Neural progenitor cell (in vitro differentiated cells): ENCODE results near the gene MRPL51. TPM values are rescaled to one million over a fixed set of nuclear protein-coding genes. Genes with fewer than 3 reads are reported as not detected.

Experiments used
- DNase-seq: peaks from one replicate; pipeline ENCODE4 v3.0.0-alpha.2; 2016; ENCODE audit warnings: low spot score
- H2AFZ ChIP-seq: fragments of 200-600 bp; sonication (generic); replicated peaks from 2 replicates; pipeline ENCODE4 v1.6.1; 2016; ENCODE audit warnings: antibody characterized with exemption
- H3F3A ChIP-seq: fragments of 200-600 bp; sonication (generic); 2 replicates; pipeline ENCODE4 v1.6.1; 2016; ENCODE audit warnings: antibody characterized with exemption, low read depth
- H3K27ac ChIP-seq: fragments of 200-600 bp; sonication (generic); 2 replicates; pipeline ENCODE4 v1.5.1; 2016; ENCODE audit warnings: mild to moderate bottlenecking
- H3K27me3 ChIP-seq: fragments of 200-600 bp; sonication (generic); 2 replicates; pipeline ENCODE4 v1.6.1; 2016; ENCODE audit warnings: mild to moderate bottlenecking, moderate library complexity
- H3K36me3 ChIP-seq: fragments of 200-600 bp; sonication (generic); 2 replicates; pipeline ENCODE4 v1.5.1; 2016
- H3K4me1 ChIP-seq: fragments of 200-600 bp; sonication (generic); 2 replicates; pipeline ENCODE4 v1.6.1; 2016; ENCODE audit warnings: mixed run types
- H3K4me2 ChIP-seq: fragments of 200-600 bp; sonication (generic); 2 replicates; pipeline ENCODE4 v1.6.1; 2016
- H3K4me3 ChIP-seq: fragments of 200-600 bp; sonication (generic); 2 replicates; pipeline ENCODE4 v1.5.1; 2016
- H3K79me2 ChIP-seq: fragments of 200-600 bp; sonication (generic); 2 replicates; pipeline ENCODE4 v1.6.1; 2016; ENCODE audit warnings: low read depth
- H3K9ac ChIP-seq: fragments of 200-600 bp; sonication (generic); 2 replicates; pipeline ENCODE4 v1.6.1; 2016
- H3K9me3 ChIP-seq: fragments of 200-600 bp; sonication (generic); 2 replicates; pipeline ENCODE4 v1.5.1; 2016; ENCODE audit warnings: low read depth
- H4K20me1 ChIP-seq: fragments of 200-600 bp; sonication (generic); 2 replicates; pipeline ENCODE4 v1.6.1; 2016; ENCODE audit warnings: low read depth
- H3K27ac Mint-ChIP-seq: 3 replicates; pipeline ENCODE4 v1.8.0; 2021; ENCODE audit warnings: mixed read lengths
- H3K27me3 Mint-ChIP-seq: 2 replicates; pipeline ENCODE4 v1.8.0; 2022; ENCODE audit warnings: low read depth, mild to moderate bottlenecking, inconsistent platforms, moderate library complexity, mixed read lengths; ENCODE audit not compliant: insufficient read depth
- H3K36me3 Mint-ChIP-seq: 3 replicates; pipeline ENCODE4 v1.8.0; 2021; ENCODE audit warnings: mixed read lengths
- H3K4me1 Mint-ChIP-seq: 3 replicates; pipeline ENCODE4 v1.8.0; 2021; ENCODE audit warnings: mixed read lengths
- H3K4me3 Mint-ChIP-seq: 3 replicates; pipeline ENCODE4 v1.8.0; 2021; ENCODE audit warnings: mild to moderate bottlenecking, moderate library complexity, mixed read lengths
- H3K9me3 Mint-ChIP-seq: 3 replicates; pipeline ENCODE4 v1.8.0; 2020; ENCODE audit warnings: mixed read lengths
- CTCF ChIP-seq: fragments of 200-600 bp; sonication (generic); IDR thresholded peaks from 2 replicates; pipeline ENCODE4 v1.5.1; 2017; ENCODE audit warnings: antibody characterized with exemption, mild to moderate bottlenecking
- EZH2 ChIP-seq: fragments of 200-600 bp; sonication (generic); IDR thresholded peaks from 2 replicates; pipeline ENCODE4 v1.6.1; 2017; ENCODE audit warnings: antibody characterized with exemption, mild to moderate bottlenecking, moderate library complexity
- EZH2phosphoT487 ChIP-seq: fragments of 200-600 bp; sonication (generic); IDR thresholded peaks from 2 replicates; pipeline ENCODE4 v1.6.1; 2017; ENCODE audit warnings: antibody characterized with exemption
- total RNA-seq: library from RNA; depleted of rRNA; stranded (reverse); fragments of >200 nt; gene quantifications from 2 replicates; pipeline ENCODE4 v1.2.3, GENCODE V29; 2015; ENCODE audit warnings: low replicate concordance

MRPL51 gene
- total RNA-seq, 1 donor from 2014 or later = 143 TPM

GRCh38 chr12:6535960-6536847 lies 43.1 kb upstream of the MRPL51 start:
- peak overlapping the region; percentile 85 for H3K27ac ChIP-seq
- H3K4me3 ChIP-seq = peak overlapping the region; percentile 89
- peak overlapping the region; percentile 95 for H3K4me3 Mint-ChIP-seq
- H3K27ac Mint-ChIP-seq = peak overlapping the region; percentile 66
- peaks cover 48% of the 10 kb centered on the region for H3K4me1 Mint-ChIP-seq
- TF ChIP-seq EZH2 (no peak), EZH2phosphoT487 (no peak), CTCF (no peak)
- no peak for DNase-seq
- H3K27me3 Mint-ChIP-seq = peaks cover 18% of the 10 kb centered on the region
- peak overlapping the region; percentile 99 for H3K4me2 ChIP-seq
- peaks cover 78% of the 10 kb centered on the region for H4K20me1 ChIP-seq
- H3F3A ChIP-seq = peaks cover 94% of the 10 kb centered on the region
- H3K79me2 ChIP-seq = peaks cover 53% of the 10 kb centered on the region
- peak overlapping the region; percentile 74 for H3K9ac ChIP-seq
- H3K9me3 ChIP-seq = no peaks in the 10 kb centered on the region
- peaks cover 6% of the 10 kb centered on the region for H3K36me3 ChIP-seq
- H3K36me3 Mint-ChIP-seq = peaks cover 21% of the 10 kb centered on the region
- H3K27me3 ChIP-seq = no peaks in the 10 kb centered on the region
- no peaks in the 10 kb centered on the region for H3K9me3 Mint-ChIP-seq
- no peak overlapping the region for H2AFZ ChIP-seq
- H3K4me1 ChIP-seq = peaks cover 32% of the 10 kb centered on the region

DNA sequence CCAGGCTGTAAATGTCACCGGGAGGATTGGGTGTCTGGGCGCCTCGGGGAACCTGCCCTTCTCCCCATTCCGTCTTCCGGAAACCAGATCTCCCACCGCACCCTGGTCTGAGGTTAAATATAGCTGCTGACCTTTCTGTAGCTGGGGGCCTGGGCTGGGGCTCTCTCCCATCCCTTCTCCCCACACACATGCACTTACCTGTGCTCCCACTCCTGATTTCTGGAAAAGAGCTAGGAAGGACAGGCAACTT lies 42.6 kb upstream of the MRPL51 start:
- Mint-ChIP-seq H3K27ac (no peak overlapping the region), H3K4me3 (peak overlapping the region; percentile 95), H3K9me3 (no peaks in the 10 kb centered on the region), H3K4me1 (peaks cover 50% of the 10 kb centered on the region), H3K36me3 (peaks cover 22% of the 10 kb centered on the region), H3K27me3 (peaks cover 18% of the 10 kb centered on the region)
- no peak for TF ChIP-seq EZH2
- no peak for TF ChIP-seq EZH2phosphoT487
- TF ChIP-seq CTCF = no peak
- H3K4me2 ChIP-seq = peak overlapping the region; percentile 99
- peaks cover 6% of the 10 kb centered on the region for H3K36me3 ChIP-seq
- H3K27me3 ChIP-seq = no peaks in the 10 kb centered on the region
- peaks cover 95% of the 10 kb centered on the region for H3F3A ChIP-seq
- peaks cover 33% of the 10 kb centered on the region for H3K4me1 ChIP-seq
- H3K9me3 ChIP-seq = no peaks in the 10 kb centered on the region
- peaks cover 72% of the 10 kb centered on the region for H4K20me1 ChIP-seq
- peak overlapping the region; percentile 85 for H3K27ac ChIP-seq
- H3K9ac ChIP-seq = peak overlapping the region; percentile 74
- DNase-seq = no peak
- H2AFZ ChIP-seq = no peak overlapping the region
- peaks cover 57% of the 10 kb centered on the region for H3K79me2 ChIP-seq
- peak overlapping the region; percentile 89 for H3K4me3 ChIP-seq

GRCh38 chr12:6534945-6535696 lies 42.1 kb upstream of the MRPL51 start:
- H3K36me3 Mint-ChIP-seq = peaks cover 28% of the 10 kb centered on the region
- peaks cover 57% of the 10 kb centered on the region for H3K79me2 ChIP-seq
- peak overlapping the region; percentile 74 for H3K9ac ChIP-seq
- H3K4me3 Mint-ChIP-seq = peak overlapping the region; percentile 95
- H3K27me3 ChIP-seq = no peaks in the 10 kb centered on the region
- peaks cover 95% of the 10 kb centered on the region for H3F3A ChIP-seq
- H3K27ac Mint-ChIP-seq = peak overlapping the region; percentile 57
- DNase-seq = peak; percentile 86
- no peaks in the 10 kb centered on the region for H3K9me3 ChIP-seq
- no peak overlapping the region for H2AFZ ChIP-seq
- no peaks in the 10 kb centered on the region for H3K9me3 Mint-ChIP-seq
- H4K20me1 ChIP-seq = peaks cover 67% of the 10 kb centered on the region
- TF ChIP-seq EZH2phosphoT487 (no peak), CTCF (no peak)
- H3K27me3 Mint-ChIP-seq = peaks cover 18% of the 10 kb centered on the region
- peaks cover 6% of the 10 kb centered on the region for H3K36me3 ChIP-seq
- H3K4me2 ChIP-seq = peak overlapping the region; percentile 99
- peaks cover 52% of the 10 kb centered on the region for H3K4me1 Mint-ChIP-seq
- H3K4me3 ChIP-seq = peak overlapping the region; percentile 89
- H3K4me1 ChIP-seq = peaks cover 30% of the 10 kb centered on the region
- peak overlapping the region; percentile 85 for H3K27ac ChIP-seq
